HFFc6 (cell line): ENCODE measurements around the gene SMPD3. TPM values are rescaled to one million over a fixed set of nuclear protein-coding genes. Genes with fewer than 3 reads are reported as not detected.

Source experiments
- DNase-seq: peaks from one replicate; pipeline ENCODE4 v3.0.0-alpha.2; 2018
- H3K27ac Mint-ChIP-seq: 2 replicates; pipeline ENCODE4 v1.8.0; 2020; ENCODE audit warnings: mild to moderate bottlenecking, mixed read lengths
- H3K27me3 Mint-ChIP-seq: 2 replicates; pipeline ENCODE4 v1.8.0; 2021; ENCODE audit warnings: mild to moderate bottlenecking, moderate library complexity, mixed read lengths; ENCODE audit not compliant: insufficient read depth
- H3K36me3 Mint-ChIP-seq: 2 replicates; pipeline ENCODE4 v1.8.0; 2021; ENCODE audit warnings: low read depth, mixed read lengths
- H3K4me1 Mint-ChIP-seq: 2 replicates; pipeline ENCODE4 v1.8.0; 2020; ENCODE audit warnings: low read depth, mixed read lengths
- H3K4me3 Mint-ChIP-seq: 2 replicates; pipeline ENCODE4 v1.8.0; 2020; ENCODE audit warnings: mild to moderate bottlenecking, moderate library complexity, mixed read lengths
- H3K9me3 Mint-ChIP-seq: 2 replicates; pipeline ENCODE4 v1.8.0; 2020; ENCODE audit warnings: mild to moderate bottlenecking, mixed read lengths
- total RNA-seq, 6 experiments: library from RNA; stranded (reverse); fragmentation: NEBNext Ultra II Directional; extraction: Animal tissue kit (Norgen Biotek cat#: 25700); gene quantifications; 2 replicates in 1 of 6; 3 replicates in 5 of 6; pipeline ENCODE4 v1.2.3, GENCODE V29; 2021
- TF ChIP-seq, protein P1 (sequence below): fragments of 200-600 bp; sonication (generic); IDR thresholded peaks from 2 replicates; pipeline ENCODE4 v1.5.0; 2021; ENCODE audit warnings: antibody characterized with exemption, mild to moderate bottlenecking

SMPD3 gene
- total RNA-seq, 6 experiments from 2014 or later, result 0.05 to 0.73 (median 0.30) TPM

DNA sequence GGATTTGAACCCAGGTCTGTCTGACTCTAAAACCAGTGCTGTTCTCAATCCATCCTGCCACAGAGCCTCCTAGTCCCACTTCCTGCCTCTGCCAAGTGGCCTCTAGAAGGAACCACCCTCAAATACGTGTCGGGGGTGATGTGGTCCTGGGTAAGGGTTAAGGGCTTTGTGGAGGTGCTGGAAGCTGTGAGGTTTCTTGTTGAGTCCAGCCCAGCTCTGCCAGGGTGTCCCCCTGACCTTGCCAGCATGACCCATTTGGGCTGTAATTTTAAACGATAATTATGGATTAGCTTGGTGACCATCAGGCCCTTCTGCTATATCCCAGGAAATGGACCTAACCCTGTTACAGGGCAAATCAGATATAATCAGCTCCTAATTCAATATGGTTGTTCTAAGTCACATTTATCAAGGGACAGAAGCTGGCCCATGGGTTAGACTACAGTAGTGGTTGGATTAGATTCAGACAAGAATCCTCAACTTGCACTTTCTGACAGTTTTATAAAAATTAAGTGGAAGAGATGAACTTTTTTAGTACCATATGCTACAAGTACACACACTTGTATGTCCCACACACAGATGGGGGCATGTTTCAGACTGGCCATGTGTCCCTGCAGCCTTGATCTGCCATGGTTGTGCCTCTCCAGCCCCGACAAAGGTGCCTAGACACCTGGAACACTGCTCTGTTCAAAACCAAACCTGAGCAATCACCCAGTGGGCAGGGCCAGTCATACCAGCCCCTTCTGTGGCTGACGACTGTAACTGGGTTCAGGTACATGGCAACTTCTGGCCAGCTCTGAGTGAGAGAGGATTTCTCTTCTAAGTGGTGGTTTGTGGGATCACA, 48.0 kb downstream of the SMPD3 start:
- no peaks in the 10 kb centered on the region; the same call in none of the 2 replicates for H3K27me3 Mint-ChIP-seq
- H3K4me1 Mint-ChIP-seq, result peaks cover 43% of the 10 kb centered on the region
- TF ChIP-seq, protein P1, sequence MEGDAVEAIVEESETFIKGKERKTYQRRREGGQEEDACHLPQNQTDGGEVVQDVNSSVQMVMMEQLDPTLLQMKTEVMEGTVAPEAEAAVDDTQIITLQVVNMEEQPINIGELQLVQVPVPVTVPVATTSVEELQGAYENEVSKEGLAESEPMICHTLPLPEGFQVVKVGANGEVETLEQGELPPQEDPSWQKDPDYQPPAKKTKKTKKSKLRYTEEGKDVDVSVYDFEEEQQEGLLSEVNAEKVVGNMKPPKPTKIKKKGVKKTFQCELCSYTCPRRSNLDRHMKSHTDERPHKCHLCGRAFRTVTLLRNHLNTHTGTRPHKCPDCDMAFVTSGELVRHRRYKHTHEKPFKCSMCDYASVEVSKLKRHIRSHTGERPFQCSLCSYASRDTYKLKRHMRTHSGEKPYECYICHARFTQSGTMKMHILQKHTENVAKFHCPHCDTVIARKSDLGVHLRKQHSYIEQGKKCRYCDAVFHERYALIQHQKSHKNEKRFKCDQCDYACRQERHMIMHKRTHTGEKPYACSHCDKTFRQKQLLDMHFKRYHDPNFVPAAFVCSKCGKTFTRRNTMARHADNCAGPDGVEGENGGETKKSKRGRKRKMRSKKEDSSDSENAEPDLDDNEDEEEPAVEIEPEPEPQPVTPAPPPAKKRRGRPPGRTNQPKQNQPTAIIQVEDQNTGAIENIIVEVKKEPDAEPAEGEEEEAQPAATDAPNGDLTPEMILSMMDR, result no peak
- H3K4me3 Mint-ChIP-seq, result no peak overlapping the region
- H3K27ac Mint-ChIP-seq, result no peak overlapping the region
- no peaks in the 10 kb centered on the region for H3K9me3 Mint-ChIP-seq
- no peak for DNase-seq
- H3K36me3 Mint-ChIP-seq, result no peaks in the 10 kb centered on the region

DNA sequence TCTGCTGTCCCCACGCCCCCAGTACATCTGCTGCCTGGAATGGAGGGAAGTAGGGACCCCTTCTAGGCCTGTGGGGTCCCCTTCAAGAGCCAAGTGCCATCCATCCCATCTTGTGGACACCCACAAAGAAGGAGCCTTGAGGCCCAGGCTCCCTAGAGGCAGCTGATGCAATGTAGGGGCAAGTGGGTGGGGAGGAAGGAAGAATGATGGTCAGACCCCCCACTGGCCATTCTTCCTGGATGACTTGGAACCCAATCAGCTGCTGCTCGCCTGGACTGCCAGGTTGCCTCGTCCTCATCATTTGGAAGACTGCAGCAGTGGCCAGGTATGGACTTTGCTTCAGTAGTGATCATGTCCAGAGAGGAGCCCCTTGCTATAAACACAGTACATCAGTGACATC, 48.9 kb downstream of the SMPD3 start:
- Mint-ChIP-seq H3K27me3 (no peaks in the 10 kb centered on the region; the same call in none of the 2 replicates), H3K4me1 (peaks cover 43% of the 10 kb centered on the region)

DNA sequence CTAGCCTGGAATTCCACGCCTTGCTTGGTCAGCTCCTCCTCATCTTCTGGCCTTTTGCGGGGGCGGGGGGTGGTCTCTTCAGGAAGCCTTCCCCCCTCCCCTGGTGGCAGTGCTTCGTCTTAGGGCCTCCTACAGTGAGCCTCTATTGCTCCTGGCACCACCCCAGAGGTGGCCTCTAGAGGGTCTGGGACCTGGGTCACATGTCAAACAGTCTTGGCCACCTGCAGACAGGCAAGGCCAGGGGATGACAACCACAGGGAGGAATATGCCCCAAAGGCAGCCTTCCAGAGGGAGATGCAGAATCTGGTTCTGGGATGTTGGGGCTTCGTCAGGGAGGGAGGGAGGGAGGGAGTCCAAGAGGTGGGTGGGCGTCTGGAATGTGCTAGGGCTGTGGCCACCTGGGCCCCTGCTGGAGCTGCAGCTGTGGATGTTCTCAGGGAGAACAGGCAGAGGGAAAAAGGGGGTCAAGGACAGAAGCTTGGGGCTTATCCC, 50.6 kb downstream of the SMPD3 start:
- H3K36me3 Mint-ChIP-seq, result no peaks in the 10 kb centered on the region
- TF ChIP-seq, protein P1, result no peak
- no peak overlapping the region for H3K4me3 Mint-ChIP-seq
- no peaks in the 10 kb centered on the region; the same call in none of the 2 replicates for H3K27me3 Mint-ChIP-seq
- no peaks in the 10 kb centered on the region for H3K9me3 Mint-ChIP-seq
- no peak overlapping the region for H3K27ac Mint-ChIP-seq
- H3K4me1 Mint-ChIP-seq, result peaks cover 33% of the 10 kb centered on the region
- no peak for DNase-seq

More for the DNA sequence above, 48.9 kb downstream of the SMPD3 start:
- TF ChIP-seq, protein P1, result no peak
- no peak for DNase-seq
- H3K36me3 Mint-ChIP-seq, result no peaks in the 10 kb centered on the region
- no peak overlapping the region for H3K4me3 Mint-ChIP-seq
- H3K9me3 Mint-ChIP-seq, result no peaks in the 10 kb centered on the region
- H3K27ac Mint-ChIP-seq, result no peak overlapping the region

DNA sequence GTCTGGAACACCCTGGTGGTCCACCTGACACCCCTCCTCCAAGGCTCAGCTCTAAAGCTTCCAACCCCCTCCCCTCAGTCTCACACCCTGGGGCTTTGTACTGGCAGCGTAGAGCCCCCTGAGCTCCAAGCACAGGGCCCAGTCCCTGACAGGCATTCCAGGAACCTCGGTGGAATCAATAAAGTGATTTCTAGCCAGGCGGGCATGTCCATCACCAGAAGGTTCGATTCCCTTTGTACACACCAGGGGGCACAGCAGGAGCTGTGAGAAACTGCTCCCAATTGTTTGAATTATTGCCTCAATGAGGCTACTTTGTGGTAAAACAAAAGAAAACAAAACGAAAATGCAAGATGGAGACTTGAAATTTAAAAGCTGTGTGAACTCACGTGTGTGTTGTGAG, 51.8 kb downstream of the SMPD3 start:
- H3K4me3 Mint-ChIP-seq, result no peak overlapping the region
- peaks cover 20% of the 10 kb centered on the region for H3K4me1 Mint-ChIP-seq
- peak; percentile 51 for DNase-seq
- no peaks in the 10 kb centered on the region for H3K36me3 Mint-ChIP-seq
- H3K27ac Mint-ChIP-seq, result no peak overlapping the region
- TF ChIP-seq, protein P1, result peak; percentile 87
- peaks cover under 1% of the 10 kb centered on the region for H3K27me3 Mint-ChIP-seq
- H3K9me3 Mint-ChIP-seq, result no peaks in the 10 kb centered on the region

DNA sequence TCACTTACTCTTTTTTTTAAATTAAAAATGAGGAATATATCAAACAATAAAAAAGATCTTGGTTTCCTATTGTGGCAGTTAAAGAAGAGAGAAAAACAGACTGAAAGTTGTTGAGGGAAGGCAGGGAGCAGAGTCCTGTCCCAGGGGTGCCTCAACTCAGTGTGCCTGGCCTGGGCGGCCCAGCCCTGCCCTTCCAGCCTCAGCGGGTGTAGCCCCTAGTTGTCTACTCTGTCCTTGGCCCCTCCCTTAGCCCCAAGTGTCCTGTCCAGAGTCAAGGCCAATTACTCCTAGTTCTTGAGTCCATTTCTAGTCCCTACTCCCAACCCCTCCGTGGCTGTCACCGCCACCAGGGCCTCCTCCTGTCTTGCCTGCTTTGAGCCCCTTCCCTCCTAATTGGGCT, 52.5 kb downstream of the SMPD3 start:
- no peak for DNase-seq
- no peaks in the 10 kb centered on the region for H3K36me3 Mint-ChIP-seq
- TF ChIP-seq, protein P1, result no peak
- H3K9me3 Mint-ChIP-seq, result no peaks in the 10 kb centered on the region
- H3K27me3 Mint-ChIP-seq, result peaks cover 4% of the 10 kb centered on the region
- H3K4me1 Mint-ChIP-seq, result peaks cover 14% of the 10 kb centered on the region
- H3K4me3 Mint-ChIP-seq, result no peak overlapping the region
- H3K27ac Mint-ChIP-seq, result no peak overlapping the region
